Sigmoid colon (tissue), 7 donors: ENCODE results near the gene HSD11B2. TPM values are rescaled to one million over a fixed set of nuclear protein-coding genes. Genes with fewer than 3 reads are reported as not detected.
"Not testable (repeated sequence)": the region's sequence is repeated elsewhere in the genome, so short reads cannot be mapped to it uniquely, and the experiment has no call there.

Experiments
- DNase-seq: peaks from one replicate; pipeline ENCODE4 v3.0.0-alpha.2; 2019
- H3K27ac ChIP-seq, 4 donors: fragments of 200-600 bp; sonication (generic); one replicate each; pipeline ENCODE4 v1.5.1; 2016 to 2019; ENCODE audit warnings: mild to moderate bottlenecking in 1 of 4
- H3K27me3 ChIP-seq, 3 donors: fragments of 200-600 bp; sonication (generic); one replicate each; pipeline ENCODE4 v1.5.1; 2019; ENCODE audit warnings: mild to moderate bottlenecking in 1 of 3
- H3K36me3 ChIP-seq, 4 donors: fragments of 200-600 bp; sonication (generic); one replicate each; pipeline ENCODE4 v1.5.1; 2016 to 2019
- H3K4me1 ChIP-seq, 4 donors: fragments of 200-600 bp; sonication (generic); one replicate each; pipeline ENCODE4 v1.5.1; 2017 to 2019
- H3K4me3 ChIP-seq, 4 donors: fragments of 200-600 bp; sonication (generic); one replicate each; pipeline ENCODE4 v1.5.1; 2017 to 2019; ENCODE audit warnings: mild to moderate bottlenecking in 2 of 4, moderate library complexity in 1 of 4
- H3K9me3 ChIP-seq, 4 donors: fragments of 200-600 bp in 3 of 4; sonication (generic) in 3 of 4; one replicate each; pipeline versions ENCODE4 v1.5.1 to v1.6.1; 2013 to 2019
- CTCF ChIP-seq, 4 experiments: fragments of 450-650 bp in 3 of 4; fragments of 200-600 bp in 1 of 4; IDR thresholded peaks; one replicate each; pipeline ENCODE4 v1.5.1; 2016 to 2019; ENCODE audit warnings: antibody characterized with exemption in 4 of 4, mild to moderate bottlenecking in 3 of 4, moderate library complexity in 2 of 4
- EP300 ChIP-seq, 4 donors: sonication (generic); formaldehyde crosslinking; IDR thresholded peaks; one replicate each; pipeline ENCODE4 v1.6.1; 2017; ENCODE audit warnings: antibody characterized with exemption in 4 of 4
- POLR2A ChIP-seq, 2 donors: fragments of 450-650 bp; IDR thresholded peaks; one replicate each; pipeline ENCODE4 v1.6.1; 2016; ENCODE audit warnings: antibody characterized with exemption in 2 of 2, mild to moderate bottlenecking in 2 of 2, moderate library complexity in 2 of 2
- POLR2AphosphoS5 ChIP-seq, 4 donors: sonication (generic); formaldehyde crosslinking; IDR thresholded peaks; one replicate each; pipeline ENCODE4 v1.6.1; 2017; ENCODE audit warnings: antibody characterized with exemption in 4 of 4
- WGBS, 2 donors: extraction: QIAGEN DNeasy Blood & Tissue Kit; methylation state at CpG; one replicate each; pipeline ENCODE4 v1.1.7; 2013; 5-methylcytosine and 5-hydroxymethylcytosine counted together
- intact Hi-C: fragments of 100-400 bp; cut with DNase I; formaldehyde crosslinking; loops from one replicate; pipeline ENCODE4 v1.15.1; 2023
- polyA plus RNA-seq, 3 donors: library from polyadenylated mRNA; stranded (reverse); fragments of 200-250 nt; gene quantifications; one replicate each; pipeline ENCODE4 v1.2.3, GENCODE V29; 2013
- total RNA-seq, 4 donors: library from RNA; depleted of rRNA; stranded (reverse); fragments of >200 nt; gene quantifications; one replicate each; pipeline ENCODE4 v1.1.0, GENCODE V29; 2016
- donor health status: healthy with polysubstance abuse.
- donor health status: Bipolar disorder and iron deficiency.
- donor health status: healthy.

The HSD11B2 gene
- total and polyA plus RNA-seq, 7 donors: 0.14 to 353 (median 46.1) TPM; not detected in 1

GRCh38 chr16:67412294-67412693, 18.6 kb upstream of the HSD11B2 start:
- H3K27me3 ChIP-seq: no peaks in the 10 kb centered on the region
- no peak for DNase-seq
- H3K4me1 ChIP-seq: peaks cover 0 to 24% (median 14%) of the 10 kb centered on the region in 4 donors
- no peak overlapping the region for H3K4me3 ChIP-seq
- 59 to 76% methylated on average over 2 of the region's 2 CpGs for WGBS, 2 donors
- intact Hi-C loops: no loop called here
- TF ChIP-seq POLR2A (IDR thresholded peaks at IDR 0.05) (no peak), CTCF (IDR thresholded peaks at IDR 0.05) (no peak), POLR2AphosphoS5 (IDR thresholded peaks at IDR 0.05) (no peak), EP300 (IDR thresholded peaks at IDR 0.05) (no peak)
- H3K36me3 ChIP-seq: peaks cover 0 to 8% (median 0%) of the 10 kb centered on the region in 4 donors
- H3K9me3 ChIP-seq: no peaks in the 10 kb centered on the region
- no peak overlapping the region for H3K27ac ChIP-seq

DNA sequence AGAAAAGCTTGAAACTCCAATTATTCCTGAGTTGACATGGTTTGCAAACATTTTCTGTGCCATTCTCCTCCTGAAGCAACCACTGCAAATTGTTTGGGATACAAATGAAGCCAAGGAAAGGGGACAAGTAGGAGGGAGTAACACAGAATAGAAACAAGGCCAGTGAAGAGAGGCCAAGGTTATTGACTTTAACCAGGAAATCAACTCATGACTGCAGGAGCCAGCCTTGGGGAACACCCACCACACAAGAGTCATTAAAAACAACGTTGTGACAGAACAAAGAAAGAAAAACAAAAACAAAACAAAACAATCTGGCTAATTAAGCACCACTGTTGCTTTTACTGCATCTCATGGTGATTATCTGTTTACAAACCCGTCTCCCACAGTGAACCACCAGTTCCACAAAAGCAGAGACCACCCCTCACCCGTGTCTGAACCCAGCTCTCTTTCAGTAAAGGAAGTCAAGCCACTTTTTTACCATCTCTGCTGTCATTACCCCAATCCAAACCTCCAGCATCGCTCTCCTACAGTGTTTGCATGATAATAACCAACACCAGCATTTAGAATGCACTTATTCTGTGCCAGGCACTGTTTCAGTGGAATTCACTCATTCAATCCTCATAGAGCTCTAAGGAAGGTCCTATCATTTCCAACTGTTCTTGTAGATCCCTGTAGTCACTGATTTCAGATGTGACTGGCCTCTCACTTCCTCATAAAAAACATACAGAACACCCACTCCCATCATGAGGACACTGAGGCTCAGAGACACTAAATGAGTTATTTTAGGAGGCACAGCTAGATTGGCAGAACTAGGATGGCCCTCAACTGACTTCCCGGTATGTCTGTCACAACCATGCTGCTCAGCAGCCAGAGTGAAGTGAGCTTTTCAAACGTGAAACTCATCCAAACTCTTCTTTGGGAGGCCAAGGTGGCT, 16.7 kb upstream of the HSD11B2 start:
- 47 to 70% methylated on average over 6 of the region's 6 CpGs for WGBS, 2 donors
- Histone ChIP-seq H3K4me1 (peaks cover 0 to 24% (median 12%) of the 10 kb centered on the region in 4 donors), H3K27ac (no peak overlapping the region), H3K36me3 (peaks cover 0 to 8% (median 0%) of the 10 kb centered on the region in 4 donors), H3K27me3 (no peaks in the 10 kb centered on the region), H3K4me3 (no peak overlapping the region), H3K9me3 (no peaks in the 10 kb centered on the region)
- TF ChIP-seq POLR2A (IDR thresholded peaks at IDR 0.05): no peak
- no peak for TF ChIP-seq EP300 (IDR thresholded peaks at IDR 0.05)
- no peak for TF ChIP-seq CTCF (IDR thresholded peaks at IDR 0.05)
- TF ChIP-seq POLR2AphosphoS5 (IDR thresholded peaks at IDR 0.05): no peak
- intact Hi-C loops: no loop called here
- no peak for DNase-seq

- DNase-seq, H3K36me3 ChIP-seq, intact Hi-C loops, H3K9me3 ChIP-seq, H3K27me3 ChIP-seq: not testable (repeated sequence)
- 90 to 94% methylated on average over 19 of the region's 19 CpGs for WGBS, 2 donors
- peak overlapping the region; percentile 78 to 85 (median 81) for H3K27ac ChIP-seq
- peak overlapping the region; percentile 66 to 83 (median 76) for H3K4me3 ChIP-seq
- peaks cover 0 to 24% (median 12%) of the 10 kb centered on the region in 4 donors for H3K4me1 ChIP-seq
Measured at GRCh38 chr16:67415421-67415820, 15.5 kb upstream of the HSD11B2 start.

GRCh38 chr16:67415872-67416793, 14.8 kb upstream of the HSD11B2 start, which contains the start of gene ZDHHC1:
TSS of gene ZDHHC1 (minus strand) at chr16:67416477. CDS start at chr16:67407775, 8,702 bp downstream.
- peak; percentile 87 for DNase-seq

More at GRCh38 chr16:67415872-67416793, 14.8 kb upstream of the HSD11B2 start, which contains the start of gene ZDHHC1:
- H3K9me3 ChIP-seq: no peaks in the 10 kb centered on the region
- H3K27ac ChIP-seq: peak within 1 kb of the TSS; percentile 78 to 85 (median 81)
- H3K27me3 ChIP-seq: no peaks in the 10 kb centered on the region
- TF ChIP-seq CTCF (IDR thresholded peaks at IDR 0.05): peak; percentile 10 to 36 (median 32)
- peak; percentile 21 for TF ChIP-seq POLR2A (IDR thresholded peaks at IDR 0.05)
- TF ChIP-seq POLR2AphosphoS5 (IDR thresholded peaks at IDR 0.05): peak in 3 of 4 donors; percentile 44 to 78 (median 59)
- TF ChIP-seq EP300 (IDR thresholded peaks at IDR 0.05): no peak
- intact Hi-C loops: no loop called here
- peak within 1 kb of the TSS; percentile 66 to 83 (median 76) for H3K4me3 ChIP-seq
- H3K36me3 ChIP-seq: peaks cover 0 to 8% (median 0%) of the 10 kb centered on the region in 4 donors
- peaks cover 0 to 24% (median 12%) of the 10 kb centered on the region in 4 donors for H3K4me1 ChIP-seq
- 1 to 2% methylated on average over 73 of the region's 73 CpGs for WGBS, 2 donors
